GM19043 (cell line): Measurements from ENCODE around the gene LRRC8C.
"Not testable (repeated sequence)": the region's sequence is repeated elsewhere in the genome, so short reads cannot be mapped to it uniquely, and the experiment has no call there.

Experiments
- ATAC-seq: cut with Tn5 transposase; IDR thresholded peaks from one replicate; pipeline ENCODE4 v1.9.1; 2021; ENCODE audit warnings: low read depth; ENCODE audit not compliant: unreplicated experiment

The LRRC8C gene

GRCh38 chr1:89632657-89633247 is at the start of gene LRRC8C:
LRRC8C (plus strand) TSS chr1:89633120; CDS start chr1:89686474, 53,354 bp downstream.
- peak; percentile 75 for ATAC-seq

GRCh38 chr1:89584211-89584610 is 48.7 kb upstream of the LRRC8C start:
- ATAC-seq, result no peak

GRCh38 chr1:89584781-89585180 is 48.1 kb upstream of the LRRC8C start:
- no peak for ATAC-seq

- no peak for ATAC-seq
Measured at GRCh38 chr1:89587729-89588161, 45.2 kb upstream of the LRRC8C start.

- ATAC-seq, result no peak
Measured at GRCh38 chr1:89588480-89588879, 44.4 kb upstream of the LRRC8C start.

- ATAC-seq, result no peak
Measured at GRCh38 chr1:89589515-89589914, 43.4 kb upstream of the LRRC8C start.

- ATAC-seq, result no peak
Measured at GRCh38 chr1:89590341-89591080, 42.4 kb upstream of the LRRC8C start.

- not testable (repeated sequence) for ATAC-seq
Measured at GRCh38 chr1:89592861-89593302, 40.0 kb upstream of the LRRC8C start.

GRCh38 chr1:89594096-89594740 is 38.7 kb upstream of the LRRC8C start:
- no peak for ATAC-seq

- no peak for ATAC-seq
Measured at GRCh38 chr1:89596698-89597097, 36.2 kb upstream of the LRRC8C start.

- ATAC-seq, result no peak
Measured at GRCh38 chr1:89598450-89599331, 34.2 kb upstream of the LRRC8C start.

- ATAC-seq, result no peak
Measured at GRCh38 chr1:89599332-89599630, 33.6 kb upstream of the LRRC8C start.

GRCh38 chr1:89600451-89601224 is 32.3 kb upstream of the LRRC8C start:
- no peak for ATAC-seq

GRCh38 chr1:89602871-89603404 is 30.0 kb upstream of the LRRC8C start:
- ATAC-seq, result no peak

GRCh38 chr1:89603651-89604413 is 29.1 kb upstream of the LRRC8C start:
- ATAC-seq, result no peak

- no peak for ATAC-seq
Measured at GRCh38 chr1:89604414-89604735, 28.5 kb upstream of the LRRC8C start.

GRCh38 chr1:89605692-89606091 is 27.2 kb upstream of the LRRC8C start:
- no peak for ATAC-seq

- ATAC-seq, result no peak
Measured at GRCh38 chr1:89606227-89606980, 26.5 kb upstream of the LRRC8C start.

- no peak for ATAC-seq
Measured at GRCh38 chr1:89607156-89607555, 25.8 kb upstream of the LRRC8C start.
